Memory B cell (primary cell): Measurements from ENCODE around the gene NINJ2.

ENCODE experiments used
- ATAC-seq: fragments of 150-1000 bp; cut with Tn5 transposase; 2 replicates; pipeline ENCODE4 v1.10.0; 2021; ENCODE audit warnings: low read depth, mild to moderate bottlenecking, moderate library complexity
- DNase-seq, 2 donors: peaks; one replicate each; pipeline ENCODE4 v3.0.0; 2022; ENCODE audit warnings: low spot score in 2 of 2
- H3K27ac Mint-ChIP-seq: one replicate; pipeline ENCODE4 v1.8.0; 2022; ENCODE audit warnings: mild to moderate bottlenecking, moderate library complexity, mixed read lengths
- H3K27me3 Mint-ChIP-seq: one replicate; pipeline ENCODE4 v1.8.0; 2022; ENCODE audit warnings: mixed read lengths
- H3K36me3 Mint-ChIP-seq: one replicate; pipeline ENCODE4 v1.8.0; 2022; ENCODE audit warnings: mild to moderate bottlenecking, mixed read lengths
- H3K4me1 Mint-ChIP-seq: one replicate; pipeline ENCODE4 v1.8.0; 2022; ENCODE audit warnings: mixed read lengths
- H3K4me3 Mint-ChIP-seq: one replicate; pipeline ENCODE4 v1.8.0; 2022; ENCODE audit warnings: mild to moderate bottlenecking, moderate library complexity, mixed read lengths
- H3K9me3 Mint-ChIP-seq: one replicate; pipeline ENCODE4 v1.8.0; 2022; ENCODE audit warnings: mixed read lengths

Gene NINJ2

DNA sequence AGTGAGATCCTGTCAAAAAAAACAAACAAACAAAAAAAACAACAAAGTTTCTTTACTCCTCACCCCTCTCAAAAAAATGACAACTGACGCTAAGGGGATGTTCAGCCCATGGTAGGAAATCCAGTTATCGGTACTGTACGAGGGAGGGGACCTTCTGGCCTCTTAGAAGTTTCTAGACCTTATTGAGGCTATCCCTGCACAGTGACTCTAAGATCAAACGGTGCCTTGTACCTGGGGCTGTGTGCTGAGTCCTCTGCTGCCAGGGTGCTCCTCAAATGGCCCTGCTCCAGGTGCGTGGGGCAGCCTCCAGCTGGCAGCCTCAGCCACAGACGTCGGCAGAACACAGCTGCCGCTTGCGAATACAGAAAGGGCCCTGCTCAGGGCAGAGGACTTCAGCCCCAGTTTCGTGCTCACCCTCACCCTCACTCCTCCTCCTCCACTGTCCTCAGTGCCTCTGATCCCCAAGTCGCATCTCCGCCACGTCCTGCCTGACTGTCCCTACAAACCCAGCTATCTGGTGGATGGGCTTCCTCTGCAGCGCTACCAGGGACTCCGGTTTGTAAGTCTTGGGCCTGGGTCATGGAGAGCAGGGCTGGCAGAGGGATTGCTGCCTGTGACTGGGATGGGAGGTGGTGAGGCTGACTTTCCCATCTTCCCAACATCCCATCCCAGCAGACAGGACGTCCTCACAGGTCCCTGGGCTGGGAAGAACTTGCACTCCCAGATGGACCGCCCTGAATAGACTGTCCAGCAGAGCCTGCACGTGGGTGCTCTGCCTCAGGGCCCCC is 112.6 kb downstream of the NINJ2 start:
- Mint-ChIP-seq H3K27ac (no peak overlapping the region), H3K9me3 (no peaks in the 10 kb centered on the region), H3K4me3 (no peak overlapping the region), H3K36me3 (no peaks in the 10 kb centered on the region), H3K4me1 (peaks cover 16% of the 10 kb centered on the region), H3K27me3 (peaks cover 13% of the 10 kb centered on the region)
- no peak for ATAC-seq
- no peak for DNase-seq

DNA sequence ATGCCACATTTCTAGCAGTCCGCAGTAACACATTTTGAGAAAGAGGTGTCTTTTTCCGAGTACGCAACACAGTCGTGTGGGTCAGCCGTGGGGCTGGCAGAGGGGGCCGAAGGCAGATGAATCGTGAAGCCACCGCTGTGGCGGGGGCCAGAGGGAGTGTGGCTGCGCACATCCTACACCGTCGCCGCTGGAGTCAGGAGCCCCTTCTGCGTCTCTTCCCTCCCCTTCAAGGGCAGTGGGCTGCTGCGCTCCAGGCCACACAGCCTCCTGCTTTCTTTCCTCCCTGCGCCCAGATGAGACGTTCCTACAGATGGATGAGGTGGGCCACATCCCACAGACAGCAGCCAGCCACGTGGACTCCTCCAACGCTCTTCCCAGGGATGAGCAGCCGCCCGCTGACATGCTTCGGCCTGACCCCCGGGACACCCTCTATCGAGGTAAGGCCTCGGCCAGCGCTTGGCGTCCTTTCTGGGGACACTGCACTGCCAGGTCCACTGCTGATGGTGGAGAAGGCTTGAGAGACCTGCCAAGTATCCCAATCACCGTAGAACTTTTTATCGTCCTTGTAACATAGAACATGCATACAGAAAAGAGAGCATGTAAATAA is 113.7 kb downstream of the NINJ2 start:
- no peak overlapping the region for H3K27ac Mint-ChIP-seq
- no peaks in the 10 kb centered on the region for H3K36me3 Mint-ChIP-seq
- ATAC-seq (no peak), DNase-seq (no peak)
- H3K4me3 Mint-ChIP-seq, result no peak overlapping the region
- H3K27me3 Mint-ChIP-seq, result peaks cover 21% of the 10 kb centered on the region
- peaks cover 14% of the 10 kb centered on the region for H3K4me1 Mint-ChIP-seq
- H3K9me3 Mint-ChIP-seq, result no peaks in the 10 kb centered on the region

DNA sequence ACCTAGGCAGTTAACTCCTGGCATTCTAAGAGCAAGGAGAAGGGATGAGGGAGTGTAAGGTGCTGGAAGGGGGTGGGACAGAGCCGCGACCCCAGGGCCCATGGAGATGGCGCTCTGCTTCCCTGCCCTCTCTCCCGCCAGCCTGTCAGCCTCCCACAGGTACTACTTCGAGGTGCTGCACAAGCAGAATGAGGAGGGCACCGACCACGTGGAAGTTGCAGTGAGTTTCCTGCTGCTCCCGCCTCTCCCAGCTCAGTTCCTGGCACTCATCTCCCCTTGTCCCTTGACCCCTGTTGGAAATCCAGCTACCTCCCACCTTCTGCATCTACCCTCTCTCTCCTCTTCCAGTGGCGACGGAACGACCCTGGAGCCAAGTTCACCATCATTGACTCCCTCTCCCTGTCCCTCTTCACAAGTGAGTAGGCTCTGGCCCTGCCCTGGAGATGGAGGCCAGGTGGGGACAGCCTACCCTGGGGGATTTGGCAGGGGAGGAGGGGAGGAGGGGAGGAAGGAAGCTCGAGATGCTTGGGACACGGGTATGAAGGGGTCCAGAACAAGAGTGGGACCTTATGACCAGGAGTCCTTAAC is 115.3 kb downstream of the NINJ2 start:
- no peaks in the 10 kb centered on the region for H3K9me3 Mint-ChIP-seq
- peaks cover 23% of the 10 kb centered on the region for H3K27me3 Mint-ChIP-seq

DNA sequence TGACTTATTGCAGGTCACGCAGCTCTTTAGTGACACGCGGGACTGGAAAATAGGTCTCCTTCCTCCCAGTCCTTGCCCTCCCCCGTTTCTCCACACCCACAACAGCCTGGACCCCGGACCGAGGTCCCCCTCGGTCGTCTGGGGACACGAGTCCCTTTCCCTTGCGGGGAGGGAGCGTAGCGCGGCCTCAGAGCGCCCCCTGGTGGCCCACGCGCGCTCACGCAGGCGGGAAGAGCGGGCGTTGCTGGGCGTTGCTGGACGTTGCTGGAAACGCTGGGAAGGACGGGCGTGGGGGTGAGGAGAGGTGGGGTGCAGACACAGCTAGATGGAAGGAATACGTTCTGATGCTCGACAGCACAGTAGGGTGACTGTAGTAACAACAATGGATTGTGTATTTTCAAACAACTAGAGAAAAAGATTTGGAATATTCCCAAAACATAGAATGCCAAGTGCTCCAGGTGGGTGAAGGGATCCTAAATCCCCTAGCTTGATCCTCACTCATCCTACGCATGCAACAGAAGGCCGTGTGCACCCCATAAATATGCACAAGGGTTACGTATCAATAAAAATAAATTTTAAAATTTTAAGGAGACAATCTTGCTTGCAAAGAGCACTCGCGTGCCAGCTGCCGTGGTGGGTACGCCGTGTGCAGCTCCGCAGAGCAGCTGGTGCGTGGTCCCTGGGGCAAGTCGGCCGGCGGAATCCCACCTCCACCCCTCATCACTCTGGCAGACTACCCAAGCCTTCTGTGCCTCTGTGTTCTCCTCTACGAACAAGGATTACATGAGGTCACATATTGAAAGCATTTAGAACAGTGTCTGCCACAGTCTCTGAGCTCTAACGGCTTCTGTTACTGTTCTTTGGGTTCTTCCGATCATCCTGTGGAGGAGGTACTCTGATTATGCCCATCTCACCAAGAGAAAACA is 116.1 kb downstream of the NINJ2 start:
- peak; percentile 73 for ATAC-seq
- H3K9me3 Mint-ChIP-seq, result no peaks in the 10 kb centered on the region
- no peak overlapping the region for H3K27ac Mint-ChIP-seq
- DNase-seq, result peak; percentile 48 to 70
- H3K4me1 Mint-ChIP-seq, result peaks cover 7% of the 10 kb centered on the region
- peaks cover 2% of the 10 kb centered on the region for H3K36me3 Mint-ChIP-seq
- H3K4me3 Mint-ChIP-seq, result no peak overlapping the region
- H3K27me3 Mint-ChIP-seq, result peaks cover 24% of the 10 kb centered on the region

More for the DNA sequence above, 115.3 kb downstream of the NINJ2 start:
- no peak for ATAC-seq
- peaks cover 9% of the 10 kb centered on the region for H3K4me1 Mint-ChIP-seq
- no peak overlapping the region for H3K4me3 Mint-ChIP-seq
- peaks cover 2% of the 10 kb centered on the region for H3K36me3 Mint-ChIP-seq
- no peak for DNase-seq
- no peak overlapping the region for H3K27ac Mint-ChIP-seq

DNA sequence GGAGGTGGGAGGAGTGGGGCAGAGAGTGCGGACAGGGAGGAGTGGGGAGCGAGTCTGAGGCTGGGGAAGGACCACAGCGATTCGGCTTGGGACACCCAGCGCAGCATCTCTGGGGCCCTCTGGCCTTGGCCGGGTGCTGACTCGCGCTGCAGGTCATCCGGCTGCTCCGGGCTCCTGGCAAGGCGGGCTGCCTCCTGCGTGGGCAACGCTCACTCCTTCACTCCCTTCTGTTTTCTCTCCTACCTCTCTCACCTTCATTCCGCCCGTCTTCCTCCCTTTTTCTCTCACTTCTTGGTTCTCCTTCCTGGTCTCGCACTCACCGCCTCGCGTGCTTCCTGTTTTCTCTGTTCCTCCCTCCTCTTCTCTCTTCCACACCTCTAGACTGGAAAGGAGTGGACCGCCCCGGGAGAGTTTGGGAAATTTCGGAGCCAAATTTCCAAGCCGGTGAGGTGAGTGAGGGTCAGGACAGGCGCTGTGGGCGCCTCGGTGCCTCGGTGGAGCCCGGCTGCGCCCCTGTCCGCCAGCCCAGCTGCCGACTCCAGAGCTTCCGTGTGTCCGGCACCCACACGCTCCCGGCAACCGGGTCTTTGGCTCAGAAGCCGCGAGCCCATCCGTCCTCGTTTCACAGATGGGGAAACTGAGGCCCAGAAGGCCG is 116.9 kb downstream of the NINJ2 start:
- ATAC-seq (peak; percentile 53), DNase-seq (no peak)
- peaks cover 24% of the 10 kb centered on the region for H3K27me3 Mint-ChIP-seq
- no peak overlapping the region for H3K27ac Mint-ChIP-seq
- peaks cover 7% of the 10 kb centered on the region for H3K4me1 Mint-ChIP-seq
- H3K9me3 Mint-ChIP-seq, result no peaks in the 10 kb centered on the region
- no peak overlapping the region for H3K4me3 Mint-ChIP-seq
- H3K36me3 Mint-ChIP-seq, result peaks cover 2% of the 10 kb centered on the region

DNA sequence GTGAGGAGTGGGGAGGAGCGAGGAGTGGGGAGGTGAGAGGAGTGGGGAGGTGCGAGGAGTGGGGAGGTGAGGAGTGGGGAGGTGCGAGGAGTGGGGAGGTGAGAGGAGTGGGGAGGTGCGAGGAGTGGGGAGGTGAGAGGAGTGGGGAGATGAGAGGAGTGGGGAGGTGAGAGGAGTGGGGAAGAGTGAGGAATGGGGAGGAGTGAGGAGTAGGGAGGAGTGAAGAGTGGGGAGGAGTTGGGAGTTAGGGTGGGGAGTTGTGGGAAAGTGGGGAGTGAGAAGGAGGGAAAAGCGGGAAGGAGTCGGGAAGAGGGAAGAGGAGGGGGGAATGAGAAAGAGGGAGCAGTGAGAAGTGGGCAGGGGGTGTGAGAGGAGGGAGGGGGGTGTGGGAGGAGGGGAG is 117.4 kb downstream of the NINJ2 start:
- Mint-ChIP-seq H3K9me3 (no peaks in the 10 kb centered on the region), H3K4me3 (no peak overlapping the region), H3K27me3 (peaks cover 23% of the 10 kb centered on the region), H3K36me3 (peaks cover 2% of the 10 kb centered on the region), H3K27ac (no peak overlapping the region), H3K4me1 (peaks cover 7% of the 10 kb centered on the region)
- DNase-seq (no peak), ATAC-seq (no peak)

DNA sequence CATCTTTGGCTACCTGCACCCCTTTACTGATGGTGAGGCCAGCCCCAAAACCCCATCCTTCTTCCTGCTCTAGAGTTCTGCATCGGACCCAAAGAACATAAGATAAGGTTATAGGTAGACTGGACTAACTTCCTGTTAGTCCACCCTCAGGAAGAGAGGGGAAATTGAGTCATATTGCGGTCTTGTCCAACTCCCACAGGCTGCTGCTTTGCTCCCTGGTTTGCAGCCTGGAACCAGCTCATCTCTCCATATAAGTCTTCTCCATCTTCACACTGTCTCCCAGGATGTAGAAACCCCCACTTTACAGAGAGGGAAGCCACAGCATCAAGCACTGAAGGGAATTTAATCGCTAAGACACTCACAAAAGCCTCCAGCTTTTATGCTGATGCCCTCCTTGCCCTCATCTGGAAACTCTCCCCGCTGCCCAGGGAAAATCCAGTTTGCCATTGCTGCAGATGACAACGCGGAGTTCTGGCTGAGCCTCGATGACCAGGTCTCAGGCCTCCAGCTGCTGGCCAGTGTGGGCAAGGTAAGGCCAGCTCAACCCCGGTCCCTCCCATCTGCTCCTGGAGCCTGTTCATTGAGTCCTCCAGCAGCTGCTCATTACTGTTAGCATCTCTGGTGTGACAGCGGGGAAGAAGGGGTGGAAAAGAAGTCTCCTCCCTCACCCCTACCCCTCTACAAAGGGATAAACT is 118.2 kb downstream of the NINJ2 start:
- peaks cover 7% of the 10 kb centered on the region for H3K4me1 Mint-ChIP-seq
- no peaks in the 10 kb centered on the region for H3K9me3 Mint-ChIP-seq
- H3K27me3 Mint-ChIP-seq, result peaks cover 26% of the 10 kb centered on the region
- H3K36me3 Mint-ChIP-seq, result peaks cover 2% of the 10 kb centered on the region
- ATAC-seq (no peak), DNase-seq (no peak)
- H3K27ac Mint-ChIP-seq, result no peak overlapping the region
- no peak overlapping the region for H3K4me3 Mint-ChIP-seq

DNA sequence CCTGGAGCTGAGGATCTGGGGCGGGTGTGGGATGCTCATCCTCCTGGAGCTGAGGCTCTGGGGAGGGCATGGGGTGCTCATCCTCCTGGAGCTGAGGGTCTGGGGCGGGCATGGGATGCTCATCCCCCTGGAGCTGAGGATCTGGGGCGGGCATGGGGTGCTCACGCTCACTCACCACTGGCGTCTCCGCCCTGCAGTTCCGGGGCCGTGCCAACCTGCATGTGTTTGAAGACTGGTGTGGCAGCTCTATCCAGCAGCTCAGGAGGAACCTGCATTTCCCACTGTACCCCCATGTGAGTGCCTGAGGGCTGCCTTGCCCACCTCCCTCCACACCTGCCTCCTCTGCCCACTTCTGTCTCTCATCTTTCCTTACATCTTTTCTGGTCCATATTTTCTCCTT is 119.1 kb downstream of the NINJ2 start:
- no peak overlapping the region for H3K27ac Mint-ChIP-seq
- no peak overlapping the region for H3K4me3 Mint-ChIP-seq
- H3K27me3 Mint-ChIP-seq, result peaks cover 26% of the 10 kb centered on the region
- DNase-seq (no peak), ATAC-seq (no peak)
- peaks cover 2% of the 10 kb centered on the region for H3K36me3 Mint-ChIP-seq
- H3K4me1 Mint-ChIP-seq, result peaks cover 7% of the 10 kb centered on the region
- no peaks in the 10 kb centered on the region for H3K9me3 Mint-ChIP-seq

DNA sequence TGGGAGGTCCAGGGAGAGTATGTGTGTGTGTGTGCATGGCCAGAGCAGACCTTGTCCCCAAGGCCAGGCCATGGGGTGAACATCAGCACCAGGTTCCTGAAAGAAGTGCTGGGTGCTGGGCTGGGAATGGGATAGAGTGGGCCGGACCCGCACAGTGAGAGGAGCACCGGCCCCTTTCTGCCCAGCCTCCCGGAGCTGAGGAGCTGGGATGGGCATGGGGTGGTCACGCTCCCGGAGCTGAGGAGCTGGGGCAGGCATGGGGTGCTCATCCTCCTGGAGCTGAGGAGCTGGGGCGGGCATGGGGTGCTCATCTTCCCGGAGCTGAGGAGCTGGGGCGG is 120.2 kb downstream of the NINJ2 start:
- peaks cover 26% of the 10 kb centered on the region for H3K27me3 Mint-ChIP-seq
- H3K27ac Mint-ChIP-seq, result no peak overlapping the region
- H3K4me1 Mint-ChIP-seq, result peaks cover 7% of the 10 kb centered on the region
- DNase-seq (no peak), ATAC-seq (no peak)
- H3K36me3 Mint-ChIP-seq, result peaks cover 2% of the 10 kb centered on the region
- H3K9me3 Mint-ChIP-seq, result no peaks in the 10 kb centered on the region
- no peak overlapping the region for H3K4me3 Mint-ChIP-seq

DNA sequence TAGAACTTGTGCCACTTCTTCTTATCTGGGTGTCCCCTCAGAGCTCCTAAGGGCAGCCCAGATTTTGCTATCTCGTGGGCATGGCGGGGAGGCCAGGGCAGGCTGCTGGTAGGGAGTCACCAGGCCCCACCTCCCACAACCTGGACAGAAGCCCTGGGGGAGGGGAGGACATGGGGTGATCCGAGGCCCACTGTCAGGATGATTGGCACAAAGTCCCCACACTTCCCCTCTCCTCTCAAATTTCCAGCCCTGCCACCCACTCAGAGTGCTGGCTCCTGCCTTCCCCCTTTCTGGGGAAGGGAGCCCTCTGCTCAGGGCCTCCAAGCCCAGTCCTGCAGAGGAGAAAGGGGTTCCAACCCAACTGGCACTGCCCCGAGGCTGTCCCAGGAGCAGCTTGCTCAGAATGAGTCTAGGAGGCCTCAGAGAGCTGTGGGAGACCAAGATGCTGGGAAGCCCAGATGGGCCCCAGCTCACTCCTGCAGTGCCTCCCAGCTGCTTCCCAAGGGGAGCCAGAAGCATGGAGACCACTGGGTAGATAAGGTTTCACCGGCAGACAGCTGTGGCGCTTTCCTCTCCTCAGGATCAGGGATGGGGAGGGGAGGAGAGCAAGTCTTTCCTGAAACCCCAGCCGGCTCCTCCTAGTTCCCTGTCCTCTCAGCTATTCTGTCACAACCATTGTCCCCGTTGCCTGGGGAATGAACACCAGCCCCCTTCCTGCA is 120.7 kb downstream of the NINJ2 start:
- no peak overlapping the region for H3K27ac Mint-ChIP-seq
- H3K36me3 Mint-ChIP-seq, result peaks cover 2% of the 10 kb centered on the region
- no peaks in the 10 kb centered on the region for H3K9me3 Mint-ChIP-seq
- ATAC-seq (no peak), DNase-seq (no peak)
- peaks cover 24% of the 10 kb centered on the region for H3K27me3 Mint-ChIP-seq
- peaks cover 7% of the 10 kb centered on the region for H3K4me1 Mint-ChIP-seq
- H3K4me3 Mint-ChIP-seq, result no peak overlapping the region

DNA sequence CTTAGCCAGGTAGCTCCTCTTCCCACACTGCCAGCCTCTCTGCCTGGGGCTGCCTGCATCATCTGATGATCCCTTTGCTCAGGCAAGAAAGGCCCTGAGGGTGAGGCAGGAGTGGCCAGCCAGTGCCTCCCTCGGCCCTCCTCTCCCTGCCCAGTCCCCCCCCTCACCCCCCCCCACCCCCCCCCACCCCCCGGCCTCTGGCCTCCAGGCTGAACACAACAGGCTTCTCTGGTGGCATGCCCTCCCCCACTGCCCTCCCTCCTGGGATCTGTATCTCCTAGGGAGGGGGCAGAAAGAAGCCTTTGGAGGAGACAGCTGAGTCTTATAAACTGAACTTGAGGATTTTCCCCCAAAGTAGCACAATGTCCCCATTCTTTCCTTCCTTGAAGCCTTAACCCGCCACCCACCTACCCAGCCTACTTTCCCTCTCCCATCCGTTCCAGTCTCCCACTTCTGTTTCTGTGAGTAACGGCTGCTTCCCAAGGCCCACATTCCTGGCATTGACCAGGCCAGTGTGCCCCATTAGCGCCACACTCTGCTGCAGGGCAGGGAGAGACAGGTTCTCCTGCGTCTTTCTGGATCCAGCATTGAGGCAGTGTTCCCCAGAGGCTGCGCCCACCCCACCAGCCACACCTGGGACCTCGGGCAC is 121.4 kb downstream of the NINJ2 start:
- Mint-ChIP-seq H3K27ac (no peak overlapping the region), H3K4me1 (peaks cover 4% of the 10 kb centered on the region), H3K9me3 (no peaks in the 10 kb centered on the region), H3K4me3 (no peak overlapping the region), H3K36me3 (peaks cover 2% of the 10 kb centered on the region), H3K27me3 (peaks cover 23% of the 10 kb centered on the region)
- ATAC-seq (no peak), DNase-seq (no peak)

DNA sequence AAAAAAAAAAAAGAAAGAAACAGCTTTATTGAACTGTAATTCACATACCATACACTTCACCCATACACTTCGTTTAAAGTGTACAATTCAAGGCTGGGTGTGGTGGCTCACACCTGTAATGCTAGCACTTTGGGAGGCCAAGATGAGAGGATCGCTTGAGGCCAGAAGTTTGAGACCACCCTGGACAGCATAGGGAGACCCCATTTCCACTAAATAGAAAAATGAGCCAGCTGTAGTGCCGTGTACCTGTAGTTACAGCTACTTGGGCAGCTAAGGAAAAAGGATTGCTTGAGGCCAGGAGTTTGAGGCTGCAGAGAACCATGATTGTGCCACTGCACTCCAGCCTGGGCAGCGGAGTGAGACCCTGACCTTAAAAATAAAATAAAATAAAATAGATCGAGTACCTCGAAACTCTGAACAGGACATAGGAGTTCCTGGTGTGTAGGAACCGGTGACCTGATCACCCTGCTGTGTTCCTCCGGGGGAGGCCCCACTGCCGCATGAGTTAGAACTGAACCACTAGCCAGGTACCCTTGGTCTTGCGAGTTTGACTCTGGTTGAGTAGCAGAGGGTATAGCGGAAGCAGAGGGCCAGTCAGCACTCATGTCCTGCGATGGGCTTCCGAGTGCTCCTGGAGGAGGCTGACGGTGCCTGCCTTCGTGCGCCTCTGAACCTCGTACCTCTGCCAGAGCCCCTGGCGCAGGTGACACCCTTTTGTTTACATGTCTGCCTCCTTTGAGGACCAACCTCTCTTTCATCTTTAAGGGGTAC is 123.5 kb downstream of the NINJ2 start:
- DNase-seq (no peak), ATAC-seq (no peak)
- H3K9me3 Mint-ChIP-seq, result no peaks in the 10 kb centered on the region
- peaks cover 13% of the 10 kb centered on the region for H3K27me3 Mint-ChIP-seq
- peaks cover 2% of the 10 kb centered on the region for H3K36me3 Mint-ChIP-seq
- H3K27ac Mint-ChIP-seq, result no peak overlapping the region
- H3K4me3 Mint-ChIP-seq, result no peak overlapping the region
- no peaks in the 10 kb centered on the region for H3K4me1 Mint-ChIP-seq
